HepG2 (cell line): ENCODE data around the gene ITGB7. TPM values are rescaled to one million over a fixed set of nuclear protein-coding genes. Genes with fewer than 3 reads are reported as not detected.

Experiments used
- ATAC-seq: fragments of 200-7000 bp; cut with Tn5 transposase; 3 replicates; pipeline ENCODE4 v1.9.1; 2020; ENCODE audit warnings: mild to moderate bottlenecking, moderate library complexity
- BruUV-seq: library from RNA; stranded (reverse); fragments of 400-500 nt; replicated peaks from 2 replicates; lab custom pipeline; 2021; lab: Mats Ljungman, UMichigan
- CTCF ChIA-PET: fragments of 300-600 bp; formaldehyde crosslinking; extraction: SDS; loops from one replicate; lab custom pipeline; 2021; ENCODE audit warnings: low total read pairs, inconsistent platforms, low intra/inter-chr PET ratio; lab: Yijun Ruan, JAX
- POLR2A ChIA-PET: fragments of 350-600 bp; sonication (Branson Sonifier 250); formaldehyde crosslinking; loops from one replicate; lab custom pipeline; 2020; ENCODE audit warnings: antibody characterized with exemption, inconsistent platforms; lab: Yijun Ruan, JAX
- DNase-seq: peaks from one replicate; pipeline ENCODE4 v3.0.0-alpha.2; 2015; ENCODE audit warnings: low spot score
- FAIRE-seq: peaks from 3 replicates; lab custom pipeline; 2011; peaks lifted over from hg19 to GRCh38; lab: Jason Lieb, UNC
- H2AFZ ChIP-seq: one replicate; pipeline ENCODE4 v1.6.1; 2011; ENCODE audit warnings: low read length, inconsistent platforms
- H3K27ac ChIP-seq: fragments of 300-600 bp; 3 replicates; pipeline ENCODE4 v1.8.0; 2011; ENCODE audit warnings: mixed run types, mild to moderate bottlenecking, mixed read lengths, low read length, inconsistent platforms; ENCODE audit not compliant: insufficient read depth; ENCODE audit errors: extremely low read length
- H3K27me3 ChIP-seq, 2 experiments: fragments of 200-600 bp in 1 of 2; 2 replicates in 1 of 2; 3 replicates in 1 of 2; pipeline versions ENCODE4 v1.6.0 to v1.8.0; 2011; ENCODE audit warnings: low read length in 2 of 2, mild to moderate bottlenecking in 2 of 2, moderate library complexity in 2 of 2, inconsistent platforms in 1 of 2; ENCODE audit not compliant: insufficient read depth in 2 of 2, control insufficient read depth in 1 of 2
- H3K36me3 ChIP-seq, 2 experiments: fragments of 200-600 bp in 1 of 2; replicated peaks in 1 of 2; 2 replicates in 1 of 2; 3 replicates in 1 of 2; pipeline versions ENCODE4 v1.5.1 to v1.8.0; 2011; ENCODE audit warnings: low read length in 2 of 2, inconsistent platforms in 1 of 2; ENCODE audit not compliant: insufficient read depth in 2 of 2, control insufficient read depth in 1 of 2
- H3K4me1 ChIP-seq: 2 replicates; pipeline ENCODE4 v1.5.1; 2012; ENCODE audit warnings: low read length, inconsistent platforms; ENCODE audit not compliant: insufficient read depth
- H3K4me2 ChIP-seq: 2 replicates; pipeline ENCODE4 v1.6.0; 2011; ENCODE audit warnings: low read depth, low read length, inconsistent platforms
- H3K4me3 ChIP-seq, 3 experiments: fragments of 200-600 bp in 1 of 3; sonication (generic), shearing (Covaris generic) in 1 of 3; replicated peaks in 1 of 3; 2 replicates each; pipeline ENCODE4 v1.5.1; 2011 to 2016; ENCODE audit warnings: low read length in 3 of 3, inconsistent platforms in 2 of 3, low read depth in 2 of 3, mild to moderate bottlenecking in 2 of 3, control low read depth in 1 of 3, mixed read lengths in 1 of 3; ENCODE audit not compliant: insufficient read depth in 1 of 3
- H3K79me2 ChIP-seq: one replicate; pipeline ENCODE4 v1.6.1; 2011; ENCODE audit warnings: low read length, inconsistent platforms; ENCODE audit not compliant: insufficient read depth
- H3K9ac ChIP-seq: 2 replicates; pipeline ENCODE4 v1.6.0; 2011; ENCODE audit warnings: mild to moderate bottlenecking, low read depth, low read length, inconsistent platforms; ENCODE audit not compliant: insufficient read depth
- H3K9me3 ChIP-seq: 2 replicates; pipeline ENCODE4 v1.5.1; 2012; ENCODE audit warnings: mild to moderate bottlenecking, low read length
- H4K20me1 ChIP-seq: 2 replicates; pipeline ENCODE4 v1.6.0; 2011; ENCODE audit warnings: inconsistent platforms, mild to moderate bottlenecking, low read length, moderate library complexity; ENCODE audit not compliant: insufficient read depth
- KDM4B ChIP-seq: sonication (generic); formaldehyde crosslinking; IDR thresholded peaks from 2 replicates; pipeline ENCODE4 v1.4.0; 2020; ENCODE audit warnings: missing genetic modification reagents
- MEF2D ChIP-seq: sonication (generic); formaldehyde crosslinking; IDR thresholded peaks from 2 replicates; pipeline ENCODE4 v1.5.1; 2020; ENCODE audit warnings: mild to moderate bottlenecking, missing genetic modification reagents
- PPARG ChIP-seq: conservative IDR thresholded peaks from 2 replicates; pipeline ENCODE4 v1.6.1; 2016; ENCODE audit warnings: missing biosample characterization, missing genetic modification reagents
- RBM22 ChIP-seq: fragments of 200-400 bp; formaldehyde crosslinking; optimal IDR thresholded peaks from 2 replicates; pipeline ENCODE3; 2017; ENCODE audit warnings: mild to moderate bottlenecking, low read length, moderate library complexity
- RFX5 ChIP-seq: IDR thresholded peaks from 2 replicates; pipeline ENCODE4 v1.6.1; 2011; ENCODE audit warnings: low read depth, low read length, improper control_type of control experiment
- SALL2 ChIP-seq: sonication (generic); formaldehyde crosslinking; IDR thresholded peaks from 2 replicates; pipeline ENCODE4 v1.8.1; 2023; ENCODE audit warnings: mild to moderate bottlenecking, missing genetic modification reagents, inconsistent platforms
- SYNCRIP ChIP-seq: fragments of 200-400 bp; formaldehyde crosslinking; IDR thresholded peaks from 2 replicates; pipeline ENCODE4 v1.6.1; 2018; ENCODE audit warnings: mild to moderate bottlenecking, low read depth, low read length; ENCODE audit not compliant: insufficient read depth
- TIGD3 ChIP-seq: sonication (generic); formaldehyde crosslinking; IDR thresholded peaks from 2 replicates; pipeline ENCODE4 v1.5.1; 2020; ENCODE audit warnings: mild to moderate bottlenecking, missing genetic modification reagents, borderline replicate concordance
- U2AF1 ChIP-seq: fragments of 200-400 bp; formaldehyde crosslinking; optimal IDR thresholded peaks from 2 replicates; pipeline ENCODE3; 2017; ENCODE audit warnings: mild to moderate bottlenecking, low read depth, low read length
- ZNF124 ChIP-seq: sonication (generic); formaldehyde crosslinking; IDR thresholded peaks from 2 replicates; pipeline ENCODE4 v1.4.0; 2020; ENCODE audit warnings: missing genetic modification reagents
- ZNF18 ChIP-seq: sonication (generic); formaldehyde crosslinking; IDR thresholded peaks from 2 replicates; pipeline ENCODE4 v1.8.0; 2022; ENCODE audit warnings: mild to moderate bottlenecking, missing genetic modification reagents; ENCODE audit not compliant: insufficient replicate concordance
- ZNF609 ChIP-seq: sonication (generic); formaldehyde crosslinking; IDR thresholded peaks from 2 replicates; pipeline ENCODE4 v1.4.0; 2020; ENCODE audit warnings: mild to moderate bottlenecking, missing genetic modification reagents, borderline replicate concordance
- ZNF83 ChIP-seq: sonication (generic); formaldehyde crosslinking; IDR thresholded peaks from 2 replicates; pipeline ENCODE4 v1.4.0; 2020; ENCODE audit warnings: missing genetic modification reagents, mild to moderate bottlenecking, borderline replicate concordance
- WGBS: methylation state at CpG from one replicate; pipeline ENCODE4 v1.1.6; 2017; ENCODE audit warnings: low lambda C conversion rate; 5-methylcytosine and 5-hydroxymethylcytosine counted together
- in situ Hi-C: cut with HindIII; loops from 2 replicates; pipeline ENCODE4 v1.10.0; 2017; ENCODE audit warnings: low pct_unique_long_range_greater_than_20kb; ENCODE audit not compliant: extremely low pct_ligation_motif_present
- intact Hi-C: fragments of 100-400 bp; cut with micrococcal nuclease; formaldehyde crosslinking; loops from one replicate; pipeline ENCODE4 v1.10.0; 2022; ENCODE audit not compliant: unreplicated experiment
- polyA plus RNA-seq, 8 experiments: library from polyadenylated mRNA; depleted of rRNA in 3 of 8; stranded (reverse) in 7 of 8; unstranded in 1 of 8; fragments of >200 nt; fragmentation: Illumina TruSeq in 4 of 8; extraction: Trizol in 4 of 8; gene quantifications; 2 replicates each; pipeline versions ENCODE4 v1.2.1 to v1.2.3, GENCODE V29; 2011 to 2016; ENCODE audit warnings: low read depth in 4 of 8, missing spikeins in 1 of 8, mixed read lengths in 1 of 8; ENCODE audit not compliant: insufficient read depth in 1 of 8
- total RNA-seq, 5 experiments: library from RNA; depleted of rRNA; stranded (reverse); fragments of >200 nt; fragmentation: Illumina TruSeq; extraction: Trizol; gene quantifications; 2 replicates each; pipeline ENCODE4 v1.2.3, GENCODE V29; 2016; ENCODE audit warnings: low read depth in 1 of 5

Gene ITGB7
- total and polyA plus RNA-seq, 2 of the 13 experiments (the other 11 are each of a cell fraction or from before 2014, with no cell fraction given), result 0.16 to 0.18 TPM

GRCh38 chr12:53151039-53151438, 56.0 kb downstream of the ITGB7 start (continued):
- no peak for TF ChIP-seq ZNF18 (CRISPR knock-in tag)
- TF ChIP-seq ZNF83 (CRISPR knock-in tag), result no peak
- no peak for TF ChIP-seq SALL2
- no peak for TF ChIP-seq ZNF609 (CRISPR knock-in tag)
- TF ChIP-seq U2AF1, result no peak
- no peak for TF ChIP-seq KDM4B (CRISPR knock-in tag)

- H3K9ac ChIP-seq, result no peak overlapping the region
- DNase-seq (no peak), FAIRE-seq (no peak), ATAC-seq (no peak)
- in situ Hi-C loops (no loop called here), intact Hi-C loops (loop anchor here (5.0 kb wide), 1 partner anchor 45 kb away; the partner anchor contains the start of gene SOAT2)
- POLR2A ChIA-PET, result no interaction called here
- no peak overlapping the region for H3K4me2 ChIP-seq
- no TSS peak for BruUV-seq
- CTCF ChIA-PET, result no interaction called here
- no peaks in the 10 kb centered on the region for H4K20me1 ChIP-seq
- no peaks in the 10 kb centered on the region for H3K79me2 ChIP-seq
- H3K4me1 ChIP-seq, result peaks cover 23% of the 10 kb centered on the region
- WGBS, result 81% methylated on average over 15 of the region's 15 CpGs
- H3K4me3 ChIP-seq, result no peak overlapping the region
- TF ChIP-seq MEF2D (no peak), RBM22 (no peak), ZNF124 (no peak), RFX5 (no peak), PPARG (no peak), SYNCRIP (no peak), TIGD3 (CRISPR knock-in tag) (no peak)
- no peaks in the 10 kb centered on the region for H3K36me3 ChIP-seq
- no peaks in the 10 kb centered on the region for H3K27me3 ChIP-seq
- no peak overlapping the region for H3K27ac ChIP-seq
- H3K9me3 ChIP-seq, result no peaks in the 10 kb centered on the region
- no peak overlapping the region for H2AFZ ChIP-seq
Observed at GRCh38 chr12:53147653-53148052, 59.4 kb downstream of the ITGB7 start.
